HepG2 (cell line): ENCODE measurements around the gene ANAPC2. TPM values are rescaled to one million over a fixed set of nuclear protein-coding genes. Genes with fewer than 3 reads are reported as not detected.
A peak's percentile ranks its signal among the peaks of the same experiment; 100 is the strongest.

ENCODE experiments used
- AGO2 ChIP-seq: fragments of 200-400 bp; formaldehyde crosslinking; optimal IDR thresholded peaks from 2 replicates; pipeline ENCODE3; 2017; ENCODE audit warnings: mild to moderate bottlenecking, low read depth, low read length, moderate library complexity
- CENPT ChIP-seq: sonication (generic); formaldehyde crosslinking; IDR thresholded peaks from 2 replicates; pipeline ENCODE4 v1.8.0; 2022; ENCODE audit warnings: low read depth, mild to moderate bottlenecking, moderate library complexity, missing genetic modification reagents
- ELF4 ChIP-seq: sonication (generic); formaldehyde crosslinking; IDR thresholded peaks from 2 replicates; pipeline ENCODE4 v1.5.0; 2020; ENCODE audit warnings: missing genetic modification reagents, mild to moderate bottlenecking, moderate library complexity, borderline replicate concordance
- KLF6 ChIP-seq: IDR thresholded peaks from 2 replicates; pipeline ENCODE4 v1.8.0; 2016; ENCODE audit warnings: missing biosample characterization, missing genetic modification reagents
- NAIF1 ChIP-seq: sonication (generic); formaldehyde crosslinking; IDR thresholded peaks from 2 replicates; pipeline ENCODE4 v1.5.0; 2020; ENCODE audit warnings: mild to moderate bottlenecking, missing genetic modification reagents, borderline replicate concordance
- NR2F2 ChIP-seq: IDR thresholded peaks from 2 replicates; pipeline ENCODE4 v1.6.1; 2012; ENCODE audit warnings: low read depth, inconsistent platforms, borderline replicate concordance
- TBX2 ChIP-seq: sonication (generic); formaldehyde crosslinking; IDR thresholded peaks from 2 replicates; pipeline ENCODE4 v1.5.0; 2020; ENCODE audit warnings: missing genetic modification reagents, mild to moderate bottlenecking, borderline replicate concordance
- ZNF501 ChIP-seq: sonication (generic); formaldehyde crosslinking; IDR thresholded peaks from 2 replicates; pipeline ENCODE4 v1.5.1; 2020; ENCODE audit warnings: mild to moderate bottlenecking, moderate library complexity, missing genetic modification reagents
- ZNF782 ChIP-seq: sonication (generic); formaldehyde crosslinking; IDR thresholded peaks from 2 replicates; pipeline ENCODE4 v1.4.0; 2020; ENCODE audit warnings: missing genetic modification reagents, mild to moderate bottlenecking, borderline replicate concordance
- polyA plus RNA-seq, 8 experiments: library from polyadenylated mRNA; depleted of rRNA in 3 of 8; stranded (reverse) in 7 of 8; unstranded in 1 of 8; fragments of >200 nt; fragmentation: Illumina TruSeq in 4 of 8; extraction: Trizol in 4 of 8; gene quantifications; 2 replicates each; pipeline versions ENCODE4 v1.2.1 to v1.2.3, GENCODE V29; 2011 to 2016; ENCODE audit warnings: low read depth in 4 of 8, missing spikeins in 1 of 8, mixed read lengths in 1 of 8; ENCODE audit not compliant: insufficient read depth in 1 of 8
- total RNA-seq, 5 experiments: library from RNA; depleted of rRNA; stranded (reverse); fragments of >200 nt; fragmentation: Illumina TruSeq; extraction: Trizol; gene quantifications; 2 replicates each; pipeline ENCODE4 v1.2.3, GENCODE V29; 2016; ENCODE audit warnings: low read depth in 1 of 5
- TF ChIP-seq, protein P1 (sequence below): sonication (generic); formaldehyde crosslinking; IDR thresholded peaks from 2 replicates; pipeline ENCODE4 v1.5.0; 2020; ENCODE audit warnings: missing genetic modification reagents, mild to moderate bottlenecking, borderline replicate concordance
- TF ChIP-seq, protein P2 (sequence below): sonication (generic); formaldehyde crosslinking; IDR thresholded peaks from 2 replicates; pipeline ENCODE4 v1.4.0; 2020; ENCODE audit warnings: low read depth, missing genetic modification reagents
- TF ChIP-seq, protein P3 (sequence below): sonication (generic); formaldehyde crosslinking; IDR thresholded peaks from 2 replicates; pipeline ENCODE4 v1.5.1; 2020; ENCODE audit warnings: mild to moderate bottlenecking, missing genetic modification reagents, moderate library complexity
- TF ChIP-seq, protein P4 (sequence below): sonication (generic); formaldehyde crosslinking; IDR thresholded peaks from 2 replicates; pipeline ENCODE4 v1.9.0; 2021; ENCODE audit warnings: missing genetic modification reagents, borderline replicate concordance

The ANAPC2 gene
- total and polyA plus RNA-seq, 2 of the 13 experiments (the other 11 are each of a cell fraction or from before 2014, with no cell fraction given) = 12.3 to 15.4 TPM

DNA sequence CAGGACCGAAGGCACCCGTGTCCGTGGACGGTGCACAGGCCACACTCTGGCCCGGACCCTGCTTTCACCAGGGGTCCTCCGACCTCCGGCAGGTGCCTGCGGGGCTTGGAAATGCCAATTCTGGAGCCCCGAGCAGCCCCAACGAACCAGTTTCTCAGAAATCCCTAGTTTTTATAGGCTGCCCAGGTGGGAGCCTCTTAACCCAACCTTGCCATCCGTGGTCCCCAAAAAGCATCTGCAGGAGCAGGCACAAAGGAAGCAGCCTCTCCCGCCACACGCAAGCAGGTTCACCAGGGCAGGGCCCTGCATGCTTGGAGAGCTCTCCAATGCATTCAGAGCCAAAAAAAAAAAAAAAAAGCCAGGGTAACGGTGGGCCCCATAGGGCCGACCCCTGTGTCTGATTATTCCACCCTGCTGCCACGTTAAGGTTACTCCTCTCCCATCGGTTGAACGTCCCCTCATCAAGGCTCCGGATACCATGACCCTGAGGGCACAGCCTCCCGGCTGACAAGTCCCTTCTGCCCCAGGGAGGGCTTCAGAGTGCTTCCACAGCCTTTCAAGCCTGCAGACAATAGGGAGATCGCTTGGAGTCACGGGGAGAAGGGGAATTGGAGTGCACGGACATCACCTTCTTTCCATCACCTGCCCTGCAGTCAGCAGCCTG is 13.0 kb upstream of the ANAPC2 start (continued):
- TF ChIP-seq, protein P1, sequence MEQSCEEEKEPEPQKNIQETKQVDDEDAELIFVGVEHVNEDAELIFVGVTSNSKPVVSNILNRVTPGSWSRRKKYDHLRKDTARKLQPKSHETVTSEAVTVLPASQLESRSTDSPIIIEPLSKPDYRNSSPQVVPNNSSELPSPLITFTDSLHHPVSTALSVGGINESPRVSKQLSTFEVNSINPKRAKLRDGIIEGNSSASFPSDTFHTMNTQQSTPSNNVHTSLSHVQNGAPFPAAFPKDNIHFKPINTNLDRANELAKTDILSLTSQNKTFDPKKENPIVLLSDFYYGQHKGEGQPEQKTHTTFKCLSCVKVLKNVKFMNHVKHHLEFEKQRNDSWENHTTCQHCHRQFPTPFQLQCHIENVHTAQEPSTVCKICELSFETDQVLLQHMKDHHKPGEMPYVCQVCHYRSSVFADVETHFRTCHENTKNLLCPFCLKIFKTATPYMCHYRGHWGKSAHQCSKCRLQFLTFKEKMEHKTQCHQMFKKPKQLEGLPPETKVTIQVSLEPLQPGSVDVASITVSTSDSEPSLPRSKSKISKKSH = 0 out of 2 replicates have a peak, but pooled peaks have one; percentile 8
- TF ChIP-seq AGO2 (peak; percentile 48), ZNF501 (peak; percentile 21; the same call in 1 of the 2 replicates), CENPT (no peak), NAIF1 (CRISPR knock-in tag) (no peak), KLF6 (CRISPR knock-in tag) (no peak), ELF4 (CRISPR knock-in tag) (0 out of 2 replicates have a peak, but pooled peaks have one; percentile 77), TBX2 (CRISPR knock-in tag) (peak; percentile 13; the same call in 1 of the 2 replicates), ZNF782 (CRISPR knock-in tag) (0 out of 2 replicates have a peak, but pooled peaks have one; percentile 67), NR2F2 (no peak)
- TF ChIP-seq, protein P2, sequence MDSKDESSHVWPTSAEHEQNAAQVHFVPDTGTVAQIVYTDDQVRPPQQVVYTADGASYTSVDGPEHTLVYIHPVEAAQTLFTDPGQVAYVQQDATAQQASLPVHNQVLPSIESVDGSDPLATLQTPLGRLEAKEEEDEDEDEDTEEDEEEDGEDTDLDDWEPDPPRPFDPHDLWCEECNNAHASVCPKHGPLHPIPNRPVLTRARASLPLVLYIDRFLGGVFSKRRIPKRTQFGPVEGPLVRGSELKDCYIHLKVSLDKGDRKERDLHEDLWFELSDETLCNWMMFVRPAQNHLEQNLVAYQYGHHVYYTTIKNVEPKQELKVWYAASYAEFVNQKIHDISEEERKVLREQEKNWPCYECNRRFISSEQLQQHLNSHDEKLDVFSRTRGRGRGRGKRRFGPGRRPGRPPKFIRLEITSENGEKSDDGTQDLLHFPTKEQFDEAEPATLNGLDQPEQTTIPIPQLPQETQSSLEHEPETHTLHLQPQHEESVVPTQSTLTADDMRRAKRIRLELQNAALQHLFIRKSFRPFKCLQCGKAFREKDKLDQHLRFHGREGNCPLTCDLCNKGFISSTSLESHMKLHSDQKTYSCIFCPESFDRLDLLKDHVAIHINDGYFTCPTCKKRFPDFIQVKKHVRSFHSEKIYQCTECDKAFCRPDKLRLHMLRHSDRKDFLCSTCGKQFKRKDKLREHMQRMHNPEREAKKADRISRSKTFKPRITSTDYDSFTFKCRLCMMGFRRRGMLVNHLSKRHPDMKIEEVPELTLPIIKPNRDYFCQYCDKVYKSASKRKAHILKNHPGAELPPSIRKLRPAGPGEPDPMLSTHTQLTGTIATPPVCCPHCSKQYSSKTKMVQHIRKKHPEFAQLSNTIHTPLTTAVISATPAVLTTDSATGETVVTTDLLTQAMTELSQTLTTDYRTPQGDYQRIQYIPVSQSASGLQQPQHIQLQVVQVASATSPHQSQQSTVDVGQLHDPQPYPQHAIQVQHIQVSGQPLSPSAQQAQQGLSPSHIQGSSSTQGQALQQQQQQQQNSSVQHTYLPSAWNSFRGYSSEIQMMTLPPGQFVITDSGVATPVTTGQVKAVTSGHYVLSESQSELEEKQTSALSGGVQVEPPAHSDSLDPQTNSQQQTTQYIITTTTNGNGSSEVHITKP (CRISPR knock-in tag) = peak; percentile 11
- TF ChIP-seq, protein P3, sequence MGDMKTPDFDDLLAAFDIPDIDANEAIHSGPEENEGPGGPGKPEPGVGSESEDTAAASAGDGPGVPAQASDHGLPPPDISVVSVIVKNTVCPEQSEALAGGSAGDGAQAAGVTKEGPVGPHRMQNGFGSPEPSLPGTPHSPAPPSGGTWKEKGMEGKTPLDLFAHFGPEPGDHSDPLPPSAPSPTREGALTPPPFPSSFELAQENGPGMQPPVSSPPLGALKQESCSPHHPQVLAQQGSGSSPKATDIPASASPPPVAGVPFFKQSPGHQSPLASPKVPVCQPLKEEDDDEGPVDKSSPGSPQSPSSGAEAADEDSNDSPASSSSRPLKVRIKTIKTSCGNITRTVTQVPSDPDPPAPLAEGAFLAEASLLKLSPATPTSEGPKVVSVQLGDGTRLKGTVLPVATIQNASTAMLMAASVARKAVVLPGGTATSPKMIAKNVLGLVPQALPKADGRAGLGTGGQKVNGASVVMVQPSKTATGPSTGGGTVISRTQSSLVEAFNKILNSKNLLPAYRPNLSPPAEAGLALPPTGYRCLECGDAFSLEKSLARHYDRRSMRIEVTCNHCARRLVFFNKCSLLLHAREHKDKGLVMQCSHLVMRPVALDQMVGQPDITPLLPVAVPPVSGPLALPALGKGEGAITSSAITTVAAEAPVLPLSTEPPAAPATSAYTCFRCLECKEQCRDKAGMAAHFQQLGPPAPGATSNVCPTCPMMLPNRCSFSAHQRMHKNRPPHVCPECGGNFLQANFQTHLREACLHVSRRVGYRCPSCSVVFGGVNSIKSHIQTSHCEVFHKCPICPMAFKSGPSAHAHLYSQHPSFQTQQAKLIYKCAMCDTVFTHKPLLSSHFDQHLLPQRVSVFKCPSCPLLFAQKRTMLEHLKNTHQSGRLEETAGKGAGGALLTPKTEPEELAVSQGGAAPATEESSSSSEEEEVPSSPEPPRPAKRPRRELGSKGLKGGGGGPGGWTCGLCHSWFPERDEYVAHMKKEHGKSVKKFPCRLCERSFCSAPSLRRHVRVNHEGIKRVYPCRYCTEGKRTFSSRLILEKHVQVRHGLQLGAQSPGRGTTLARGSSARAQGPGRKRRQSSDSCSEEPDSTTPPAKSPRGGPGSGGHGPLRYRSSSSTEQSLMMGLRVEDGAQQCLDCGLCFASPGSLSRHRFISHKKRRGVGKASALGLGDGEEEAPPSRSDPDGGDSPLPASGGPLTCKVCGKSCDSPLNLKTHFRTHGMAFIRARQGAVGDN (CRISPR knock-in tag) = peak; percentile 54; the same call in 1 of the 2 replicates
- TF ChIP-seq, protein P4, sequence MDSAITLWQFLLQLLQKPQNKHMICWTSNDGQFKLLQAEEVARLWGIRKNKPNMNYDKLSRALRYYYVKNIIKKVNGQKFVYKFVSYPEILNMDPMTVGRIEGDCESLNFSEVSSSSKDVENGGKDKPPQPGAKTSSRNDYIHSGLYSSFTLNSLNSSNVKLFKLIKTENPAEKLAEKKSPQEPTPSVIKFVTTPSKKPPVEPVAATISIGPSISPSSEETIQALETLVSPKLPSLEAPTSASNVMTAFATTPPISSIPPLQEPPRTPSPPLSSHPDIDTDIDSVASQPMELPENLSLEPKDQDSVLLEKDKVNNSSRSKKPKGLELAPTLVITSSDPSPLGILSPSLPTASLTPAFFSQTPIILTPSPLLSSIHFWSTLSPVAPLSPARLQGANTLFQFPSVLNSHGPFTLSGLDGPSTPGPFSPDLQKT (CRISPR knock-in tag) = no peak
